H1 (cell line): Measurements from ENCODE around the gene DBX1. TPM values are rescaled to one million over a fixed set of nuclear protein-coding genes. Genes with fewer than 3 reads are reported as not detected.

ENCODE experiments used
- CTCF ChIA-PET: fragments of 300-600 bp; sonication (Branson Sonifier 250); formaldehyde crosslinking; loops from one replicate; lab custom pipeline; 2021; ENCODE audit not compliant: partially characterized antibody; lab: Charles Lee
- POLR2A ChIA-PET: fragments of 300-600 bp; sonication (Branson Sonifier 250); formaldehyde crosslinking; loops from one replicate; lab custom pipeline; 2021; ENCODE audit warnings: inconsistent platforms; ENCODE audit not compliant: partially characterized antibody; lab: Charles Lee
- DNase-seq, 2 experiments: peaks; one replicate each; pipeline versions ENCODE4 v3.0.0 to v3.0.0-alpha.2; 2010 to 2022; ENCODE audit warnings: low spot score in 2 of 2, low read depth in 1 of 2, mixed read lengths in 1 of 2
- FAIRE-seq: peaks from 2 replicates; lab custom pipeline; 2011; peaks lifted over from hg19 to GRCh38; lab: Jason Lieb, UNC
- H2AFZ ChIP-seq: 2 replicates; pipeline ENCODE4 v1.8.1; 2012; ENCODE audit warnings: low read length, inconsistent platforms
- H2AK5ac ChIP-seq: 2 replicates; pipeline ENCODE4 v1.6.1; 2013; ENCODE audit warnings: low read depth, low read length
- H2BK120ac ChIP-seq: replicated peaks from 2 replicates; pipeline ENCODE3; 2013; ENCODE audit warnings: low read depth, low read length, inconsistent platforms
- H2BK12ac ChIP-seq: 2 replicates; pipeline ENCODE4 v1.6.1; 2013; ENCODE audit warnings: low read depth, low read length
- H2BK15ac ChIP-seq: 2 replicates; pipeline ENCODE4 v1.6.1; 2013; ENCODE audit warnings: low read length
- H2BK20ac ChIP-seq: 2 replicates; pipeline ENCODE4 v1.6.1; 2013; ENCODE audit warnings: low read length
- H2BK5ac ChIP-seq: 2 replicates; pipeline ENCODE4 v1.6.1; 2013; ENCODE audit warnings: low read depth, low read length
- H3K14ac ChIP-seq: 2 replicates; pipeline ENCODE4 v1.6.1; 2013; ENCODE audit warnings: inconsistent platforms; ENCODE audit not compliant: insufficient read length
- H3K18ac ChIP-seq: 2 replicates; pipeline ENCODE4 v1.6.1; 2013; ENCODE audit warnings: low read length; ENCODE audit errors: extremely low read depth
- H3K23ac ChIP-seq: 2 replicates; pipeline ENCODE4 v1.6.1; 2013; ENCODE audit warnings: inconsistent platforms; ENCODE audit not compliant: insufficient read length
- H3K23me2 ChIP-seq: 2 replicates; pipeline ENCODE4 v1.6.1; 2013; ENCODE audit warnings: low read depth, low read length
- H3K27ac ChIP-seq: 2 replicates; pipeline ENCODE4 v1.6.1; 2011; ENCODE audit warnings: low read depth, low read length, inconsistent platforms
- H3K27me3 ChIP-seq, 4 experiments: replicated peaks in 1 of 4; 1 replicate in 1 of 4; 2 replicates in 3 of 4; pipeline versions ENCODE4 v1.6.1 to v1.8.1; 2011 to 2013; ENCODE audit warnings: low read length in 3 of 4, mild to moderate bottlenecking in 3 of 4, inconsistent platforms in 2 of 4, mixed read lengths in 2 of 4, moderate library complexity in 1 of 4; ENCODE audit not compliant: control insufficient read depth in 3 of 4, insufficient read depth in 3 of 4; ENCODE audit errors: extremely low read depth in 1 of 4
- H3K36me3 ChIP-seq, 4 experiments: 2 replicates each; pipeline versions ENCODE4 v1.6.1 to v1.8.1; 2011 to 2013; ENCODE audit warnings: mild to moderate bottlenecking in 4 of 4, low read length in 3 of 4, moderate library complexity in 2 of 4, control low read depth in 1 of 4, inconsistent platforms in 1 of 4; ENCODE audit not compliant: insufficient read depth in 4 of 4, control insufficient read depth in 2 of 4
- H3K4ac ChIP-seq: replicated peaks from 2 replicates; pipeline ENCODE3; 2013; ENCODE audit warnings: low read length, low read depth, mixed read lengths, inconsistent platforms; ENCODE audit not compliant: insufficient read length
- H3K4me1 ChIP-seq, 4 experiments: replicated peaks in 1 of 4; 1 replicate in 1 of 4; 2 replicates in 3 of 4; pipeline versions ENCODE4 v1.6.1 to v1.8.1; 2011 to 2013; ENCODE audit warnings: low read length in 3 of 4, inconsistent platforms in 2 of 4, mixed read lengths in 1 of 4; ENCODE audit not compliant: insufficient read depth in 4 of 4, control insufficient read depth in 3 of 4
- H3K4me2 ChIP-seq, 2 experiments: 2 replicates each; pipeline versions ENCODE4 v1.6.1 to v1.8.1; 2011 to 2013; ENCODE audit warnings: low read depth in 2 of 2, low read length in 2 of 2, control low read depth in 1 of 2, inconsistent platforms in 1 of 2, mild to moderate bottlenecking in 1 of 2; ENCODE audit not compliant: insufficient read depth in 1 of 2
- H3K4me3 ChIP-seq, 4 experiments: fragments of 200-600, 300-600 bp in 1 of 4; sonication (generic), shearing (Covaris generic), sonication (Bioruptor Twin) in 1 of 4; 2 replicates each; pipeline versions ENCODE4 v1.5.1 to v1.8.1; 2011 to 2016; ENCODE audit warnings: low read length in 4 of 4, low read depth in 3 of 4, control low read depth in 2 of 4, inconsistent platforms in 2 of 4, mild to moderate bottlenecking in 2 of 4, mixed read lengths in 1 of 4, moderate library complexity in 1 of 4; ENCODE audit not compliant: insufficient read depth in 2 of 4; ENCODE audit errors: extremely low read depth in 1 of 4
- H3K56ac ChIP-seq: replicated peaks from 2 replicates; pipeline ENCODE3; 2013; ENCODE audit warnings: low read depth, mild to moderate bottlenecking, mixed read lengths, low read length, inconsistent platforms; ENCODE audit not compliant: insufficient read length
- H3K79me1 ChIP-seq: 2 replicates; pipeline ENCODE4 v1.6.1; 2013; ENCODE audit warnings: low read depth, low read length, control low read depth
- H3K79me2 ChIP-seq, 2 experiments: 2 replicates each; pipeline versions ENCODE4 v1.6.1 to v1.8.1; 2012 to 2013; ENCODE audit warnings: low read length in 2 of 2, mild to moderate bottlenecking in 2 of 2, inconsistent platforms in 1 of 2; ENCODE audit not compliant: insufficient read depth in 2 of 2, control insufficient read depth in 1 of 2
- H3K9ac ChIP-seq, 4 experiments: replicated peaks in 1 of 4; 1 replicate in 1 of 4; 2 replicates in 3 of 4; pipeline versions ENCODE4 v1.6.1 to v1.8.1; 2011 to 2013; ENCODE audit warnings: low read depth in 3 of 4, low read length in 3 of 4, control low read depth in 2 of 4, mild to moderate bottlenecking in 2 of 4, moderate library complexity in 2 of 4, inconsistent platforms in 1 of 4; ENCODE audit errors: extremely low read depth in 1 of 4
- H3K9me3 ChIP-seq, 2 experiments: 2 replicates each; pipeline versions ENCODE4 v1.6.1 to v1.8.1; 2012 to 2013; ENCODE audit warnings: mild to moderate bottlenecking in 2 of 2, moderate library complexity in 2 of 2, control low read depth in 1 of 2, inconsistent platforms in 1 of 2, low read depth in 1 of 2, low read length in 1 of 2, mixed read lengths in 1 of 2; ENCODE audit not compliant: insufficient read depth in 2 of 2
- H4K20me1 ChIP-seq, 2 experiments: replicated peaks in 1 of 2; 2 replicates each; pipeline versions ENCODE3 to v1.8.1; 2011 to 2013; ENCODE audit warnings: inconsistent platforms in 2 of 2, low read length in 2 of 2, mild to moderate bottlenecking in 1 of 2; ENCODE audit not compliant: insufficient read depth in 2 of 2, control insufficient read depth in 1 of 2
- H4K5ac ChIP-seq: 2 replicates; pipeline ENCODE4 v1.6.1; 2013; ENCODE audit warnings: low read length, low read depth, mixed read lengths, inconsistent platforms; ENCODE audit not compliant: insufficient read length
- H4K8ac ChIP-seq: 2 replicates; pipeline ENCODE4 v1.8.0; 2013; ENCODE audit warnings: mild to moderate bottlenecking, moderate library complexity, low read length, inconsistent platforms; ENCODE audit not compliant: insufficient read depth; ENCODE audit errors: extremely low read depth
- H4K91ac ChIP-seq: replicated peaks from 2 replicates; pipeline ENCODE3; 2013; ENCODE audit warnings: low read length, mixed read lengths, inconsistent platforms; ENCODE audit not compliant: insufficient read length
- WGBS, 2 experiments: shearing (Covaris generic) in 1 of 2; methylation state at CpG; one replicate each; pipeline versions ENCODE4 v1.1.6 to v1.1.7; 2013 to 2015; ENCODE audit warnings: low lambda C conversion rate in 2 of 2, mixed read lengths in 2 of 2, inconsistent platforms in 1 of 2, low coverage in 1 of 2, missing lambda C conversion rate in 1 of 2; ENCODE audit not compliant: insufficient replicate concordance in 2 of 2, insufficient coverage in 1 of 2, insufficient read length in 1 of 2; ENCODE audit errors: extremely low coverage in 1 of 2, missing lambda C conversion rate in 1 of 2; 5-methylcytosine and 5-hydroxymethylcytosine counted together
- polyA plus RNA-seq, 7 experiments: library from polyadenylated mRNA; depleted of rRNA in 3 of 7; stranded (reverse) in 5 of 7; unstranded in 2 of 7; fragments of >200 nt in 5 of 7; fragments of 200-250 nt in 2 of 7; gene quantifications; 1 replicate in 5 of 7; 2 replicates in 1 of 7; 4 replicates in 1 of 7; pipeline versions ENCODE4 v1.2.1 to v1.2.3, GENCODE V29; 2011 to 2013; ENCODE audit warnings: missing spikeins in 2 of 7, mixed read lengths in 2 of 7
- total RNA-seq: library from RNA; stranded (reverse); fragmentation: NEBNext Ultra II Directional; extraction: Animal tissue kit (Norgen Biotek cat#: 25700); gene quantifications from 2 replicates; pipeline ENCODE4 v1.2.1, GENCODE V29; 2021

The DBX1 gene
- total and polyA plus RNA-seq, 2 of the 8 experiments (the other 6 are each of a cell fraction or from before 2014, with no cell fraction given): not detected

DNA sequence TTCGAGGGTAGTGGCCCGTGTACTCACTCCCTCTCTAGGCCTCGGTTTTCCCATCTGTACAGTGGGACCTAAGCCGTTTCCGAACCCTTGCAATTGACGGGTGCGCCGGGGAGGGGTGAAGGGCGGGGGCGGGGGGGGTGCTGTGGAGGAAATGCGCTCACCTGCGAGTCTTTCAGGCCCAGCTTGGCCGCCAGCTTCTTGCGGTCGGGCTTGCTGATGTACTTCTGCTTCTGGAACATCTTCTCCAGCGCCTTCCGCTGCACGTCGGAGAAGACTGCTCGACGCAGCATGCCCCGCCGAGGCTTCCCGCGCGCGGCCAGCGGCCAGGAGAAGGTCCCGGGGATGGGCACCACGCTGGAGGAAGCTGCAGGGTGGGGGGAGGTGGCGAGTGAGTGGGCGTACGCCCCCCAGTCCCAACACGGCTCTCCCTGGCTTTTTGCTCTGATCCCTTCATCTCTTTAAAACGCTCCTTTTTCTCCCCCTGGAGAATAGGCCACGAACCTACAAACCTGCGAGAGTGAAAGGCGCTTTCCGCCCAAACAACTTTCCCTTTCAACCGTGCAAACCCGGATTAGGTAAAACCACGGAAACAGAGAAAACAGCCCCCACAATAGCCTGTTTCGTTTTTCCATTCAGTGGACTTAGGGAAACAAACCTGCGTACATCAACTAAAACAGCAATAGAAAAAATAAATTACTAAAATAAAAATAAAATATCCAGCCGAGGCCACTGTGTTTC, 3.2 kb downstream of the DBX1 start:
- H4K91ac ChIP-seq: peak overlapping the region; percentile 30
- H2BK120ac ChIP-seq: no peak overlapping the region
- peaks cover 16% of the 10 kb centered on the region; the same call in 1 of the 2 replicates for H3K23me2 ChIP-seq
- 4% methylated on average over 30 of the region's 45 CpGs; no CpG with 5 or more reads in 1 of the 2 experiments for WGBS, 2 experiments
- H4K8ac ChIP-seq: no peak overlapping the region; the same call in 1 of the 2 replicates
- H3K9ac ChIP-seq: no peak overlapping the region
- H3K79me2 ChIP-seq: no peaks in the 10 kb centered on the region
- no peaks in the 10 kb centered on the region for H3K79me1 ChIP-seq
- no peaks in the 10 kb centered on the region for H3K9me3 ChIP-seq
- H4K5ac ChIP-seq: no peak overlapping the region
- 0 out of 2 replicates have a peak overlapping the region, but pooled peaks have one; percentile 78 for H3K18ac ChIP-seq
- H2AFZ ChIP-seq: no peak overlapping the region
- no peak overlapping the region for H2BK15ac ChIP-seq
- H3K4me3 ChIP-seq: peak overlapping the region; percentile 50 to 76 (median 57)
- H3K4ac ChIP-seq: no peak overlapping the region
- no peak overlapping the region for H2BK20ac ChIP-seq
- peaks cover 48 to 76% (median 72%) of the 10 kb centered on the region in 4 experiments for H3K27me3 ChIP-seq
- H3K27ac ChIP-seq: no peak overlapping the region
- H3K14ac ChIP-seq: no peak overlapping the region
- no peak overlapping the region for H3K23ac ChIP-seq
- peaks cover 14 to 46% (median 20%) of the 10 kb centered on the region in 4 experiments for H3K4me1 ChIP-seq
- CTCF ChIA-PET: interaction anchor here (0.7 to 2.1 kb wide), 4 partner anchors 20 to 212 kb away, joined by 3 to 8 read pairs (median 4); no protein-coding TSS in a partner anchor
- peak overlapping the region; percentile 40; the same call in 1 of the 2 replicates for H2BK5ac ChIP-seq
- no peaks in the 10 kb centered on the region for H3K36me3 ChIP-seq
- H4K20me1 ChIP-seq: peaks cover 8 to 13% of the 10 kb centered on the region in 2 experiments
- POLR2A ChIA-PET: interaction anchor here (1.0 kb wide), 1 partner anchor 29 kb away, joined by 4 read pairs; no protein-coding TSS in a partner anchor
- H2AK5ac ChIP-seq: no peak overlapping the region
- DNase-seq: no peak
- H3K4me2 ChIP-seq: peak overlapping the region; percentile 78 to 89
- FAIRE-seq: no peak
- H3K56ac ChIP-seq: no peak overlapping the region
- 0 out of 2 replicates have a peak overlapping the region, but pooled peaks have one; percentile 45 for H2BK12ac ChIP-seq
